Kidney tubule cell (primary cell): Measurements from ENCODE around the gene NR0B1.
A peak's percentile ranks its signal among the peaks of the same experiment; 100 is the strongest.

Source experiments
- DNase-seq: peaks from one replicate; pipeline ENCODE4 v3.0.0-alpha.2; 2018; ENCODE audit warnings: low spot score

Gene NR0B1

GRCh38 chrX:30270639-30271038 is 38.6 kb downstream of the NR0B1 start:
- DNase-seq = peak; percentile 34

GRCh38 chrX:30262763-30263162 is 46.4 kb downstream of the NR0B1 start:
- no peak for DNase-seq

GRCh38 chrX:30261012-30261411 is 48.2 kb downstream of the NR0B1 start:
- DNase-seq = no peak

GRCh38 chrX:30259927-30260326 is 49.3 kb downstream of the NR0B1 start:
- DNase-seq = no peak
